CD4-positive, alpha-beta T cell treated with Interleukin-2 at 100 ng/mL for 4 hours (primary cell): ENCODE measurements around the gene MTCP1.

ENCODE experiments used
- DNase-seq: peaks from one replicate; pipeline ENCODE4 v3.0.0-alpha.2; 2020; ENCODE audit warnings: low spot score

MTCP1 gene

GRCh38 chrX:155053656-155054055 lies 17.3 kb downstream of the MTCP1 start:
- no peak for DNase-seq

DNA sequence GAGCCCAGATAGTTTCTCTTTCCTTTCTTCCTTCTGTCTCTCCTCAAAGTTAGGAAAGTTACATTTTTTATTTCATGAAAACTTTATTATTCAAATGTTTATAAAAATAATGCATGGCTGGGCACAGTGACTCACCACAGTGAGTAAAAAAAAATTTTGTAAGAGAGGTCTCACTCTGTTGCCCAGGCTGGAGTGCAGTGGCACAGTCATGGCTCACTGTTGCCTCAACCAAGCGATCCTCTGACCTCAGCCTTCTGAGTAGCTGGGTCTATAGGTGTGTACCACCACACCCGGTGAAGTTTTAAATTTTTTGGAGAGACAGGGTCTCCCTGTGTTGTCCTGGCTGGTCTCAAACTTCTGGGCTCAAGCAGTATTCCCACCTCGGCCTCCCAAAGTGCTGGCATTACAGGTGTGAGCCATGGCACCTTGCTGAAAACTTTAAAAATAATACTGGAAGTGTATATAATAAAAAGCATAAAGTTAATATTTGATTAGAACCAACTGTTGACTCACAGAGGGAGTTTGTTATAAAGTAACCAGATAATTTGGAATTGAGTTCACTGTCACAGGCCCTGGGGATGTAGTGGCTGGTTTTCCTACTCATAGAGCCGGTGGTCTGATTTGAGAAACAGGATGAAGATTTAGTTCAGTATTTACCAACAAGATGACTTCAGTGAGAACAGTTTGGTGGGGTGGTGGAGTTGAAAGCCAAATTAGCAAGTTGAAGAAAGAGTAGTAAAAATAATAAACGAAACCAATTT lies 18.0 kb downstream of the MTCP1 start:
- no peak for DNase-seq

DNA sequence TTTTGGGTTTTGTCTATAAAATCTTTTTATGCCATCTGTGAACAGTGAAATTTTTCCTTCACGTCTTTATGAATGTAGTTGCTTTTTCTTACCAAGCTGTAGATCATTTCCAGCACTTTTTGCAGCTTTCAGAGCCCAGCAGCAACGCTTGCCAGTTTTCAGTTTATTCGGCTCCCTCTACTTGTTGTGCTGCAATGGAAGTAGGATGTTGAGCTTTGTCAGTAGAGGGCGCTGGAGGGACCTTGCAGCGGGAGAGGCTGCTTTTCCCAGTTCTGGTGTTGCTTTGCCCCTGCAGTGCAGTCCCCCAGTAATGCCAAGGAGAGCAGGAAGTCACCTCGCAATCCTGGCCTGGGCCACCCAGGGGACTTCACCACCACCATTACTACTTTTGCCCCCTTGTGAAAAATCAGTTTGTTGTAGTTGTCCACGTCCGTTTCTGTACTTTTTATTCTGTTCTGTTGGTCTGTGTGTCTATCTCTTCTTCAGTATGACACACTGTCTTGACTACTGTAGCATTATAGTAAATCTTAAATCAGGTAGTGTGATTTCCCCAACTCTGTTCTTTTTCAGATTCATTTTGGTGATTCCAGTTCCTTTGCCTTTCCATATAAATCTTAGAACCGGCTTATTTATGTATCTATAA lies 21.8 kb downstream of the MTCP1 start:
- peak; percentile 50 for DNase-seq

GRCh38 chrX:155046811-155047528 lies 24.0 kb downstream of the MTCP1 start:
- no peak for DNase-seq

- DNase-seq: no peak
Measured at GRCh38 chrX:155046129-155046810, 24.7 kb downstream of the MTCP1 start.

- DNase-seq: no peak
Measured at GRCh38 chrX:155035688-155036087, 35.2 kb downstream of the MTCP1 start.

DNA sequence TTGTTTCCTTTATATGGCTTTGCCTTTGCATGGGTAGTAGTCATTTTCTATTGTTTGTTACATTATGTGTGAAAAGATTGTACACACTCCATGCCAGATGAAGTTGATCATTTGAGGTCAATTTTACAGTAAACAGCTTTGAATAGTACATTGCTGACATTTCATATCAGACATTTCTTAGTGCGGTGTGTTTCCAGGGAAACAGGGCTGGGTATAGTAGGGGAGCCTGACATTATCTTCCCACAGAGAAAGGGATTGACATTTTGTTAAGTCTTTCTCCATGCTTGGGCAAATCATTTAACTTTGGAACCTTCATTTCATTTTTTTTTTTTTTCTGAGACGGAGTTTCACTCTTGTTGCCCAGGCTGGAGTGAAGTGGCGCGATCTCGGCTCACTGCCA lies 39.3 kb downstream of the MTCP1 start:
- DNase-seq: no peak

DNA sequence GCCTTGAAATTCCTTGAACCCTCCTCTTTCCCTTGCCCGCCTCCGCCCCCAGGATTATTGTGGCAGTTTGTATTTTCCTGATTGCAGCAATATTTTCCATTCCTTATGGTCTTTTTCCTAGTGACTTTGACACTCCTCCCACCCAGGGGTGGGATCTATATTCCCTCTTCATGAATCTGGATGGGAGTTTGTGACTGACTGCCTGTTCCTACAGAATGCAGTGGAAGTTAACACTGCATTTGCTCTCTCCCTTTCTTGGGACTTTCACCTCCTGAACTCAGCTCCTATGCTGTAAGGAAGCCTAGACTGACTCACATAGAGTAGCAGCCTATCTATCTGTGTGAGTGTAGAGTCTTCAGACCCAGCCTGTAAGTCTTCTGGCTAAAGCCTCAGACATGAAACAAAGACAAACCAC lies 42.1 kb downstream of the MTCP1 start:
- no peak for DNase-seq

DNA sequence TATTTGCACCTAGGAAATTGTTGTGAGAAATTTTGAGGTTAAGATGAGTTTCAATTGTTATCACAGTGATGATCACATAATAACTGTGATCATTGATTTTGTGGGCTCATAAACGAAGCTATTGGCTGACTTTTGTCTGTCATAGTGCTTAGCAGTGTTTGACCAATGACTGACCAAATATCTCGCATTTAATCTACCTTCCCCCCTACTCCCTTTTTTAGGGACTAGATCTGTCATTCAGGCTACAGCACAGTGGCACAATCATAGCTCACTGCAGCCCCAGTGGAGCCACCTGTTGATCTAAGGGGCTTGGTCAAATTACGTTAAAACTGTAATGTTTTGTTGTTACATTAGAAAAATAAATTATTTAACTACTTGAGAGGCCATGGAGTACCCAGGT lies 42.8 kb downstream of the MTCP1 start:
- DNase-seq: no peak

DNA sequence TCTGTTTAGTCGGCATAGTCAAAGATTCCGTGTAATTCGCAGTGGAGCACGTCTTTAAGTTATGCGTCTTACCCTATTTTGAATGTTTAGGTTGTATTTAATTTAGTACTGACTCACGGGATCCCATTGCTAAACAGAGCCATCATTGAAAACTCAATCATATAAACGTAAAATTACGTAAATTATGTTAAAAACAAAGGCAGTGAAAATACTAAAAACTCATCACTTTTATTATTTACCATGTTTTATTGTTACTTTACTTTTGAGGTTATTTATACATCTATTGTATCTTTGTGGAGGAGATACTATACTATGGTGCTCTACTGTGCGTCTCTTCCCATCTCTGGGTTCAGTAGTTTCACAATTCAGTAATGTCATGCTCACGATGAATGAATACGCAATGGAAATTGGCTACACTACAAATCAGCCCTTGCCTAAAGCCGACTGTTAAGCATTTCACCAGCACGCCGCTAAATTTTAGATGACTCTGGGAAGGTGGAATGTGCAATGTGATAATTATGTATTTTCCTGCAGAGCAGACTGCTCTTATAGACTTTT lies 43.3 kb downstream of the MTCP1 start:
- DNase-seq: peak; percentile 2

DNA sequence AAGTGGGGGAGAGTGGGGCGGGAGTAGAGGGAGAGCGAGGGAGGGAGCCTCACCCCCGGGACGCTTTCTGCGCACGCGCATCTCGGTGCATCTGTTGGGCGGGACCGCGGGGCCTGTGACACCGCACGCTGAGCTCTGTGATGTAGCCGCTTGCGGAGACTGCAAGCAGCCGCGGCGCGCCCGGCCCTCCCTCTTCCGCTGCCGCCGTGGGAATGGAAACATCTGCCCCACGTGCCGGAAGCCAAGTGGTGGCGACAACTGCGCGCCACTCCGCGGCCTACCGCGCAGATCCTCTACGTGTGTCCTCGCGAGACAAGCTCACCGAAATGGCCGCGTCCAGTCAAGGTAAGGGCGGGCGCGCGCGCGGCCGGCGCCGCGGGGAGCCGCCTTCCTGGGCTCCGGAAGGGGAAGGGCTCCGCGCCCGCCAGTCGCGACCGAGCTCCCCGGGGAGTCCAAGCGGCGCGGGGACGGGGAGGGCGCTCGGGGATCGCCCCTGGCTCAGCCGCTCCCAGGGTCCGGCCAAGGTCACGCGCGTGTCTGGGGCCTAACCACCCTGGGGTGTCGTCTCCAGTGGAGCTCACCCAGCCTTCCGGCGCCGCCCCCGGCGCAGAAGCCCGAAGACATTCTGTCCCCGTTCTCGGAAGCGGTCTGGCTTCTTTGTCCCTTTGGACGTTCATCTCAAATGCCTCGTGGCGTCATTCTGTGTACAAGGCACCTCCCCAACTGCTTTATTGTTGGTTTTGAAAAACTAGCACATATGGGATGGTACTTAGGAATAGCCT lies 44.0 kb downstream of the MTCP1 start, which contains the start of gene FUNDC2:
Gene FUNDC2 (plus strand): TSS at position 118 of the 782 bp plus-strand sequence. CDS start 95 bp downstream, at position 213.
- DNase-seq: peak; percentile 96

DNA sequence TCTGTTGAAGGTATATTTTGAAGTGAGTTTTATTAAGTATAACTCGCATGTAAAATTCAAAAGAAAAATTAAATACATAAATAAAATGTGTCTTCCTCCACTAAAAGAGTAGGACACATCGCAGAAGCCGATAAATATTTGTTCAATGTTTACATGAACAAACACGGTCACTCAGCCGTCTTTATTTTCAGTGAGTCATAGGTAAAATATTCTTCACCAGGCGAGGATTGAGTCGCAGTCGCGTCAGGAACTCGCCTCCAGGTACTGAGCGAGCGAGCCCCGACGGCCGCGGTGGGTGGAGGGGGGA lies 44.6 kb downstream of the MTCP1 start:
- no peak for DNase-seq

GRCh38 chrX:155023907-155024833 lies 46.8 kb downstream of the MTCP1 start:
- no peak for DNase-seq

DNA sequence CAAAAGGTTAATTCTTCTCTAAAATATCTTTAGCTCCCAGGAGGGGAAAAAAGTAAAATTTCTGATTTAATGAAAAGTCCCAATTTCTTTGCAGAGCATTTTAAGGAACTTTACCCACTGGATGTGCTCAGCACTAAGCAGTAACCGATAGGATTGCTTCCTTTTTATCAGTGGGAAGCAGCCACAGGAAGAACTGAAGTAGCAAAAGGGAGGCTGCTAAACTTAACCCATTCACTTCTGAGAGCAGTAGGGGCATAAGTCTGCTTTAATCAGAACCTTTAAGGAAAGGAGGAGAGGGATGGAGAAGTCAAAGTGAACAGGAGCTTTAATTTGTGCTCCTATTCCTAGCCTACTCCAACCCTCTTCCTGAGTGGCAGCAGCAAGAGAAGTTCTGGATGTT lies 48.4 kb downstream of the MTCP1 start, which contains the start of gene F8:
Gene F8 (minus strand): TSS at position 139 of the 400 bp plus-strand sequence. CDS start 171 bp downstream, outside the sequence.
- DNase-seq: no peak

GRCh38 chrX:155020591-155020990 lies 50.3 kb downstream of the MTCP1 start:
- no peak for DNase-seq
